Kidney glomerular epithelial cell (primary cell): ENCODE measurements around the gene ONECUT2.
"Not testable (repeated sequence)": the region's sequence is repeated elsewhere in the genome, so short reads cannot be mapped to it uniquely, and the experiment has no call there.

Source experiments
- DNase-seq: peaks from one replicate; lab custom pipeline; 2025; lab: John Stamatoyannopoulos, UW

Gene ONECUT2

GRCh38 chr18:57434536-57435494 is at the start of gene ONECUT2:
TSS of gene ONECUT2 (plus strand) at chr18:57435374. CDS start at chr18:57435717, 343 bp downstream.
- DNase-seq = peak; percentile 90

GRCh38 chr18:57389271-57389670 is 45.9 kb upstream of the ONECUT2 start:
- DNase-seq = no peak

- no peak for DNase-seq
Measured at GRCh38 chr18:57390044-57390443, 45.1 kb upstream of the ONECUT2 start.

GRCh38 chr18:57394749-57395148 is 40.4 kb upstream of the ONECUT2 start:
- not testable (repeated sequence) for DNase-seq

- not testable (repeated sequence) for DNase-seq
Measured at GRCh38 chr18:57396831-57397230, 38.3 kb upstream of the ONECUT2 start.

GRCh38 chr18:57397440-57398132 is 37.6 kb upstream of the ONECUT2 start:
- no peak for DNase-seq

- no peak for DNase-seq
Measured at GRCh38 chr18:57404345-57404744, 30.8 kb upstream of the ONECUT2 start.

- no peak for DNase-seq
Measured at GRCh38 chr18:57409650-57410049, 25.5 kb upstream of the ONECUT2 start.

GRCh38 chr18:57410749-57411148 is 24.4 kb upstream of the ONECUT2 start:
- DNase-seq = no peak

GRCh38 chr18:57416542-57416941 is 18.6 kb upstream of the ONECUT2 start:
- no peak for DNase-seq

GRCh38 chr18:57422313-57422872 is 12.8 kb upstream of the ONECUT2 start:
- no peak for DNase-seq

- no peak for DNase-seq
Measured at GRCh38 chr18:57423821-57424220, 11.4 kb upstream of the ONECUT2 start.

GRCh38 chr18:57425096-57425495 is 10.1 kb upstream of the ONECUT2 start:
- DNase-seq = no peak

- no peak for DNase-seq
Measured at GRCh38 chr18:57426187-57426586, 9.0 kb upstream of the ONECUT2 start.

GRCh38 chr18:57427429-57428201 is 7.6 kb upstream of the ONECUT2 start:
- no peak for DNase-seq

GRCh38 chr18:57428221-57429150 is 6.7 kb upstream of the ONECUT2 start:
- DNase-seq = no peak

- DNase-seq = no peak
Measured at GRCh38 chr18:57429167-57430078, 5.8 kb upstream of the ONECUT2 start.

- DNase-seq = no peak
Measured at GRCh38 chr18:57430079-57431001, 4.8 kb upstream of the ONECUT2 start.

GRCh38 chr18:57431002-57431382 is 4.2 kb upstream of the ONECUT2 start:
- no peak for DNase-seq
